Measurements from ENCODE around the gene JPT2. TPM values are rescaled to one million over a fixed set of nuclear protein-coding genes. Genes with fewer than 3 reads are reported as not detected.

JPT2 gene
- total and polyA plus RNA-seq, 2 experiments from 2014 or later = 9.2 to 52.0 TPM

DNA sequence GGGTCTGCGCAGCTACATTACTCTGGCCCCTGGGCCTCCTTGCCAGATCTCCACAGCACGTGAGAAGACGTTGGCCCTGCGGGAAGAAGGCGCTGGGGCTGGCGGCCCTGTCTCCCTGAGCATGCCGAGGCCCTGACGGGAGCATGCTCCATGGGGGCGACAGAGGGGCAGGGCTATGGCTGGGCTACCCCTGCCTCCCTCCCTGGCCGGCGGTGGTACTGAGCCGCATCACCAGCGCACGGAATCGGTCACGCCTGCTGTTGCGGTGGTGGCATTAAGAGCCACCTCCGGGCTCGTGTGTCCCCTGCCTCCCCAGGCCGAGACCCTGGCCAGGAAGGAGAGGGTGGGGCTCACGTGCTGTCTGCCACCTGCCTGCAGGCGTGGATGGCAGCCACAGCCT, 56.0 kb downstream of the JPT2 start:
- DNase-seq (ENCODE audit: low spot score) = no peak
- no peak overlapping the region for H2AFZ ChIP-seq
- no peaks in the 10 kb centered on the region for H3K27me3 ChIP-seq
- WGBS (ENCODE audit: low lambda C conversion rate, missing lambda C conversion rate) = 96% methylated on average over 22 of the region's 22 CpGs
- H4K20me1 ChIP-seq (ENCODE audit: insufficient read depth, poor library complexity, severe bottlenecking) = no peaks in the 10 kb centered on the region
- H3K4me3 ChIP-seq = no peak overlapping the region
- no peaks in the 10 kb centered on the region for H3K9me3 ChIP-seq (ENCODE audit: low read depth)
- no peaks in the 10 kb centered on the region for H3K4me1 ChIP-seq (ENCODE audit: insufficient read depth)
- no peak overlapping the region for H3K27ac ChIP-seq
- no peaks in the 10 kb centered on the region for H3K79me2 ChIP-seq
- H3K9me2 ChIP-seq (replicated peaks; ENCODE audit: insufficient read depth) = no peaks in the 10 kb centered on the region
- TF ChIP-seq CTCF (IDR thresholded peaks at IDR 0.05; ENCODE audit: poor library complexity) (no peak), EZH2 (IDR thresholded peaks at IDR 0.05; ENCODE audit: borderline replicate concordance) (no peak), EZH2phosphoT487 (IDR thresholded peaks at IDR 0.05; ENCODE audit: low read depth, severe bottlenecking, unreplicated experiment) (no peak)
- no peaks in the 10 kb centered on the region for H3K36me3 ChIP-seq (replicated peaks; ENCODE audit: insufficient read depth, low read depth)
- no peak overlapping the region for H3K4me2 ChIP-seq

DNA sequence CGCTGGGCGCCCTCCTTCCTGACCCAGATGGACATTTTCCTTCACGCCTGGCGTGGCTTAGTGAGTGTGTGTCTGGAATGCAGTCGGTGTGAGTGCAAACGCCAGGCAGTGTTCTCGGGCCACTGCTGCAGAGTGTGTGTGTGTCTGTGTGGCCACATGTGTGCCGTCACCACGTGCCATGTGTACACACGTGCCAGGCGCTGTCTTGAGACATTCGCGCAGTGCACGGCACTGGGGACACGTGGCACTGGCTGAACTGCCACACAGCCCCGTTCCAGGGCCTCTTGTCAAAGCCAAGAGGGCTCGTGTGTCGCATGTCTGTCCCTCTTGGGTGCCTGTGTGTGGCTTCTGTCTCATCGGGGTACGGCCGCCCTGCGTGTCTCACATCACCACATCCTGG, 56.7 kb downstream of the JPT2 start:
- WGBS (ENCODE audit: low lambda C conversion rate, missing lambda C conversion rate) = 98% methylated on average over 22 of the region's 22 CpGs
- H3K27ac ChIP-seq = no peak overlapping the region
- H3K4me1 ChIP-seq (ENCODE audit: insufficient read depth) = no peaks in the 10 kb centered on the region
- no peaks in the 10 kb centered on the region for H3K79me2 ChIP-seq
- H3K4me3 ChIP-seq = no peak overlapping the region
- H3K9me3 ChIP-seq (ENCODE audit: low read depth) = no peaks in the 10 kb centered on the region
- no peak overlapping the region for H2AFZ ChIP-seq
- DNase-seq (ENCODE audit: low spot score) = no peak
- no peaks in the 10 kb centered on the region for H3K9me2 ChIP-seq (replicated peaks; ENCODE audit: insufficient read depth)
- H4K20me1 ChIP-seq (ENCODE audit: insufficient read depth, poor library complexity, severe bottlenecking) = no peaks in the 10 kb centered on the region
- no peaks in the 10 kb centered on the region for H3K36me3 ChIP-seq (replicated peaks; ENCODE audit: insufficient read depth, low read depth)
- no peaks in the 10 kb centered on the region for H3K27me3 ChIP-seq
- no peak for TF ChIP-seq EZH2phosphoT487 (IDR thresholded peaks at IDR 0.05; ENCODE audit: low read depth, severe bottlenecking, unreplicated experiment)
- TF ChIP-seq EZH2 (IDR thresholded peaks at IDR 0.05; ENCODE audit: borderline replicate concordance) = no peak
- no peak for TF ChIP-seq CTCF (IDR thresholded peaks at IDR 0.05; ENCODE audit: poor library complexity)
- no peak overlapping the region for H3K4me2 ChIP-seq

- Histone ChIP-seq H3K4me3 (no peak overlapping the region), H4K20me1 (ENCODE audit: insufficient read depth, poor library complexity, severe bottlenecking) (no peaks in the 10 kb centered on the region), H3K4me1 (ENCODE audit: insufficient read depth) (no peaks in the 10 kb centered on the region), H2AFZ (no peak overlapping the region), H3K27ac (no peak overlapping the region), H3K27me3 (no peaks in the 10 kb centered on the region), H3K4me2 (no peak overlapping the region), H3K79me2 (no peaks in the 10 kb centered on the region), H3K9me2 (replicated peaks; ENCODE audit: insufficient read depth) (no peaks in the 10 kb centered on the region), H3K36me3 (replicated peaks; ENCODE audit: insufficient read depth, low read depth) (no peaks in the 10 kb centered on the region), H3K9me3 (ENCODE audit: low read depth) (no peaks in the 10 kb centered on the region)
- TF ChIP-seq CTCF (IDR thresholded peaks at IDR 0.05; ENCODE audit: poor library complexity) (no peak), EZH2phosphoT487 (IDR thresholded peaks at IDR 0.05; ENCODE audit: low read depth, severe bottlenecking, unreplicated experiment) (no peak), EZH2 (IDR thresholded peaks at IDR 0.05; ENCODE audit: borderline replicate concordance) (no peak)
- WGBS (ENCODE audit: low lambda C conversion rate, missing lambda C conversion rate) = 98% methylated on average over 31 of the region's 33 CpGs
- DNase-seq (ENCODE audit: low spot score) = no peak
Observed at GRCh38 chr16:1740234-1740633, 62.2 kb downstream of the JPT2 start.

All from hepatocyte (in vitro differentiated cells).